ENCODE measurements around the gene EDIL3. TPM values are rescaled to one million over a fixed set of nuclear protein-coding genes. Genes with fewer than 3 reads are reported as not detected.

Gene EDIL3
- total RNA-seq, 4 donors from 2014 or later = 9.6 to 16.0 (median 11.1) TPM

- TF ChIP-seq CTCF (IDR thresholded peaks at IDR 0.05; ENCODE audit: low read depth) = no peak
Measured at GRCh38 chr5:83965441-83965840, 419.2 kb downstream of the EDIL3 start.

- no peak for TF ChIP-seq CTCF (IDR thresholded peaks at IDR 0.05; ENCODE audit: low read depth)
Measured at GRCh38 chr5:83964271-83964670, 420.4 kb downstream of the EDIL3 start.

- TF ChIP-seq CTCF (IDR thresholded peaks at IDR 0.05; ENCODE audit: low read depth) = no peak
Measured at GRCh38 chr5:83957188-83957587, 427.5 kb downstream of the EDIL3 start.

GRCh38 chr5:83956386-83956785 lies 428.3 kb downstream of the EDIL3 start:
- no peak for TF ChIP-seq CTCF (IDR thresholded peaks at IDR 0.05; ENCODE audit: low read depth)

- no peak for TF ChIP-seq CTCF (IDR thresholded peaks at IDR 0.05; ENCODE audit: low read depth)
Measured at GRCh38 chr5:83955916-83956315, 428.8 kb downstream of the EDIL3 start.

- TF ChIP-seq CTCF (IDR thresholded peaks at IDR 0.05; ENCODE audit: low read depth) = no peak
Measured at GRCh38 chr5:83947763-83948162, 436.9 kb downstream of the EDIL3 start.

GRCh38 chr5:83946516-83946915 lies 438.2 kb downstream of the EDIL3 start:
- TF ChIP-seq CTCF (IDR thresholded peaks at IDR 0.05; ENCODE audit: low read depth) = no peak

All from subcutaneous adipose tissue (tissue), 4 donors.